Measurements from ENCODE around the gene CYBA. TPM values are rescaled to one million over a fixed set of nuclear protein-coding genes. Genes with fewer than 3 reads are reported as not detected.

Gene CYBA
- total RNA-seq, 2 donors from 2014 or later, result 169 to 295 TPM

DNA sequence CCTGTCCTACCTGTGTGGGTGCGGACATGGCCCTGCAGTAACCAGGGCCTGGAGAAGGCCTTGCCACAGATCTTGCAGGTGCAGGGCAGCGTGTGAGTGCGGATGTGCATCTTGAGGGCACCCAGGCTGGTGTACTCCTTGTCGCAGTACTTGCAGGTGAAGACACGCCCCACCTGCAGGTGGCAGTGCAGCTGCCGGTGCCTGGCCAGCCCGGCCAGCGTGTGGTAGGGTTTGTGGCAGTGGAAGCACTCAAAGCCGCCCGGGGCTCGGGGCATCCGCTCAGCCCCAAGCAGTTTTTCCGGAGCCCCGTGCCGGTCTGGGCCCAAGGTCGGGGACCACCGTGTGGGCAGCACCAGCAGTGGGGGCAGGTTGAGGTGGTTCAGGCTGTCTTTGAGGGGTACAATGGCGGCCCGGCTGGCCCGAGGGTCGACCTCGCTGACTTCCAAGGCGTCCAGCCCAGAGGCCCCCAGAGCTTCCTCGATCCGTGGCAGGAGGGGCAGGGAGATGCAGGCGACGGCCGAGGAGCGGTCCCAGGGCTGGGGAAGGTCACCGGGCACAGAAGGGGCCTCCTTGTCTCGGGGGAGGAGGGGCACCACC lies 30.3 kb upstream of the CYBA start:
- Histone ChIP-seq H3K27ac (no peak overlapping the region), H3K9me3 (no peaks in the 10 kb centered on the region), H3K36me3 (no peaks in the 10 kb centered on the region), H3K27me3 (replicated peaks; ENCODE audit: insufficient read depth) (no peaks in the 10 kb centered on the region), H3K4me3 (no peak overlapping the region), H3K4me1 (ENCODE audit: control insufficient read depth in 1 of 2, low read depth in 2 of 2) (peaks cover 0 to 5% of the 10 kb centered on the region in 2 donors)
- DNase-seq (ENCODE audit: low spot score) (no peak), ATAC-seq (ENCODE audit: insufficient number of reproducible peaks, low FRiP score, low read depth) (no peak)
- TF ChIP-seq, protein P1, sequence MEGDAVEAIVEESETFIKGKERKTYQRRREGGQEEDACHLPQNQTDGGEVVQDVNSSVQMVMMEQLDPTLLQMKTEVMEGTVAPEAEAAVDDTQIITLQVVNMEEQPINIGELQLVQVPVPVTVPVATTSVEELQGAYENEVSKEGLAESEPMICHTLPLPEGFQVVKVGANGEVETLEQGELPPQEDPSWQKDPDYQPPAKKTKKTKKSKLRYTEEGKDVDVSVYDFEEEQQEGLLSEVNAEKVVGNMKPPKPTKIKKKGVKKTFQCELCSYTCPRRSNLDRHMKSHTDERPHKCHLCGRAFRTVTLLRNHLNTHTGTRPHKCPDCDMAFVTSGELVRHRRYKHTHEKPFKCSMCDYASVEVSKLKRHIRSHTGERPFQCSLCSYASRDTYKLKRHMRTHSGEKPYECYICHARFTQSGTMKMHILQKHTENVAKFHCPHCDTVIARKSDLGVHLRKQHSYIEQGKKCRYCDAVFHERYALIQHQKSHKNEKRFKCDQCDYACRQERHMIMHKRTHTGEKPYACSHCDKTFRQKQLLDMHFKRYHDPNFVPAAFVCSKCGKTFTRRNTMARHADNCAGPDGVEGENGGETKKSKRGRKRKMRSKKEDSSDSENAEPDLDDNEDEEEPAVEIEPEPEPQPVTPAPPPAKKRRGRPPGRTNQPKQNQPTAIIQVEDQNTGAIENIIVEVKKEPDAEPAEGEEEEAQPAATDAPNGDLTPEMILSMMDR (IDR thresholded peaks at IDR 0.05), result no peak

GRCh38 chr16:88680554-88681083 lies 29.8 kb upstream of the CYBA start:
- no peaks in the 10 kb centered on the region for H3K4me1 ChIP-seq (ENCODE audit: control insufficient read depth in 1 of 2, low read depth in 2 of 2)
- H3K4me3 ChIP-seq, result no peak overlapping the region
- no peaks in the 10 kb centered on the region for H3K27me3 ChIP-seq (replicated peaks; ENCODE audit: insufficient read depth)
- ATAC-seq (ENCODE audit: insufficient number of reproducible peaks, low FRiP score, low read depth), result no peak
- no peaks in the 10 kb centered on the region for H3K9me3 ChIP-seq
- DNase-seq (ENCODE audit: low spot score), result no peak
- no peak overlapping the region for H3K27ac ChIP-seq
- TF ChIP-seq, protein P1 (IDR thresholded peaks at IDR 0.05), result no peak
- no peaks in the 10 kb centered on the region for H3K36me3 ChIP-seq

DNA sequence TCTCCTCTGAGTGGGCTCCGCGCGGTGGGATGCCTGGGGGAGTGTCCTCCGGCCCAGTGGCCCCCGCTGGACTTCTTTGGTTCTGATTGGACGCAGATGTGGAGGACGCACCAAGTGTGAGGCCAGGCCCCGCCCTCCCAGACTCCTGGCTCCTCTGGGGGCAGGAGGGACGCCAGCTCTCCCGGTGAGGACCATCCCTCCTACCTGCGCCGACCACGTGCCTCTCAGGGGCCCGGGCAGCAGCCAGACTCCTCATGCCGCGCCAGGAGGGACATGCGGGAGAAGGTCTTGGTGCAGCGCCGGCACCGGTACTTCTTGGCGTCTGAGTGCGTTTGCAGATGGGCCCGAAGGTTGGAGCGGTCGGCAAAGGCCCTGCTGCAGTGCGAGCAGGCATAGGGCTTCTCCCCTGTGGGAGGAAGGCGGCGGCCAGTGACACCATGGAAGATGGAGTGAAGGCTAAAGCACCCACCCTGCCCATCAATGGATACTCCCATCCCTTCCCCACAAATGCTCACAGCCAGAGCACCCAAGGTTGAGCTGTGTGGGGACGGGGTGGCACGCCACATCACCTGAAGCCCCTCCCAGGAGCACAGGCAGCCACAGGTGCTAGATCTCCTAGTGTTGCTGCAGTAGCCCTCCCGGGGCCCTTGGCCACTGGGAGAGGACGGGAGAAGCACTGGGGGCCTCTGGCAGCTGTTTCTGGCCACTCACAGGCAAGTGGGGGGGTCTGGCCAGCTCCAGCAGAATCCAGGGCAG lies 27.5 kb upstream of the CYBA start:
- H3K36me3 ChIP-seq, result no peaks in the 10 kb centered on the region
- H3K27me3 ChIP-seq (replicated peaks; ENCODE audit: insufficient read depth), result no peaks in the 10 kb centered on the region
- no peak for DNase-seq (ENCODE audit: low spot score)
- no peak overlapping the region for H3K27ac ChIP-seq
- no peak overlapping the region for H3K4me3 ChIP-seq
- TF ChIP-seq, protein P1 (IDR thresholded peaks at IDR 0.05), result no peak
- no peaks in the 10 kb centered on the region for H3K4me1 ChIP-seq (ENCODE audit: control insufficient read depth in 1 of 2, low read depth in 2 of 2)
- no peaks in the 10 kb centered on the region for H3K9me3 ChIP-seq
- ATAC-seq (ENCODE audit: insufficient number of reproducible peaks, low FRiP score, low read depth), result no peak

- Histone ChIP-seq H3K9me3 (no peaks in the 10 kb centered on the region), H3K4me1 (ENCODE audit: control insufficient read depth in 1 of 2, low read depth in 2 of 2) (no peaks in the 10 kb centered on the region), H3K27ac (no peak overlapping the region), H3K27me3 (replicated peaks; ENCODE audit: insufficient read depth) (no peaks in the 10 kb centered on the region), H3K36me3 (no peaks in the 10 kb centered on the region), H3K4me3 (no peak overlapping the region)
- ATAC-seq (ENCODE audit: insufficient number of reproducible peaks, low FRiP score, low read depth) (no peak), DNase-seq (ENCODE audit: low spot score) (no peak)
- TF ChIP-seq, protein P1 (IDR thresholded peaks at IDR 0.05), result no peak
Measured at GRCh38 chr16:88677721-88678120, 26.9 kb upstream of the CYBA start.

GRCh38 chr16:88676502-88677242 lies 25.8 kb upstream of the CYBA start:
- no peak for DNase-seq (ENCODE audit: low spot score)
- no peaks in the 10 kb centered on the region for H3K36me3 ChIP-seq

More at GRCh38 chr16:88676502-88677242, 25.8 kb upstream of the CYBA start:
- H3K9me3 ChIP-seq, result no peaks in the 10 kb centered on the region
- H3K4me3 ChIP-seq, result no peak overlapping the region
- no peaks in the 10 kb centered on the region for H3K4me1 ChIP-seq (ENCODE audit: control insufficient read depth in 1 of 2, low read depth in 2 of 2)
- H3K27ac ChIP-seq, result no peak overlapping the region
- H3K27me3 ChIP-seq (replicated peaks; ENCODE audit: insufficient read depth), result no peaks in the 10 kb centered on the region
- TF ChIP-seq, protein P1 (IDR thresholded peaks at IDR 0.05), result no peak
- no peak for ATAC-seq (ENCODE audit: insufficient number of reproducible peaks, low FRiP score, low read depth)
